IMR-90 (cell line): ENCODE results near the gene ATG14.

Source experiments
- BHLHE40 ChIP-seq: fragments of 150-350 bp; IDR thresholded peaks from 2 replicates; pipeline ENCODE4 v1.6.1; 2016; ENCODE audit warnings: mild to moderate bottlenecking, low read depth, low read length
- CEBPB ChIP-seq: IDR thresholded peaks from 2 replicates; pipeline ENCODE4 v1.6.1; 2012; ENCODE audit warnings: low read depth, low read length, improper control_type of control experiment
- CTCF ChIP-seq: conservative IDR thresholded peaks from 2 replicates; pipeline ENCODE4 v1.5.1; 2012; ENCODE audit warnings: mild to moderate bottlenecking, low read depth, low read length, improper control_type of control experiment
- FOS ChIP-seq: fragments of 150-350 bp; IDR thresholded peaks from 2 replicates; pipeline ENCODE4 v1.6.1; 2016; ENCODE audit warnings: low read depth, low read length
- POLR2A ChIP-seq: IDR thresholded peaks from 2 replicates; pipeline ENCODE4 v1.6.1; 2012; ENCODE audit warnings: mild to moderate bottlenecking, low read depth, low read length
- RAD21 ChIP-seq: IDR thresholded peaks from 2 replicates; pipeline ENCODE4 v1.6.1; 2012; ENCODE audit warnings: low read length, improper control_type of control experiment
- RCOR1 ChIP-seq: IDR thresholded peaks from 2 replicates; pipeline ENCODE4 v1.6.1; 2012; ENCODE audit warnings: mild to moderate bottlenecking, low read length, improper control_type of control experiment; ENCODE audit not compliant: insufficient replicate concordance
- RFX5 ChIP-seq: IDR thresholded peaks from 2 replicates; pipeline ENCODE4 v1.8.0; 2012; ENCODE audit warnings: low read depth, mild to moderate bottlenecking, low read length, moderate library complexity
- SMC3 ChIP-seq: fragments of 150-350 bp; IDR thresholded peaks from 2 replicates; pipeline ENCODE4 v1.6.1; 2016; ENCODE audit warnings: low read depth, mild to moderate bottlenecking, antibody characterized with exemption, low read length, moderate library complexity

DNA sequence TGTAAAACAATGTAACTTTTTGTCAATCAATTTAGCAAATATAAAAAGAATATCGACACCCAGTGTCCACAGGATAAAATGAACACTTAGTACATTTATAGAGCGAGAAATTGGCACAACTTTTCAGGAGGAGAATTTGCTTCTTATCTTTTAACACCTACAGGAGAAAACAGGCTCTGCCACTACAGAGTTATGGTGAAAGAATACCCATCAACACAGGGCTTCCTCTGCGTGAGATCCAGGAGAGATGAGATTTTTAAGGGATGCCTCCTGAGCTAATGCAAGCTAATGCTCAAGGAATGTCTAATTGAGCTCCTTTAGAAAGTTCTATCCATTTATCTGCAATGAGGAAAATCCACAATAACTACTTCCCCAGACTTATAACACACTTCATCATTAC lies 21.0 kb upstream of the ATG14 start:
- TF ChIP-seq SMC3 = no peak
- TF ChIP-seq RFX5 = no peak
- TF ChIP-seq CTCF = no peak
- no peak for TF ChIP-seq BHLHE40
- TF ChIP-seq RAD21 = no peak
- TF ChIP-seq POLR2A = no peak
- TF ChIP-seq CEBPB = no peak
- no peak for TF ChIP-seq RCOR1
- no peak for TF ChIP-seq FOS
